ENCODE data around the gene HCN4. TPM values are rescaled to one million over a fixed set of nuclear protein-coding genes. Genes with fewer than 3 reads are reported as not detected.

Gene HCN4
- total and polyA plus RNA-seq, 2 experiments from 2014 or later = 0.27 to 0.40 TPM

DNA sequence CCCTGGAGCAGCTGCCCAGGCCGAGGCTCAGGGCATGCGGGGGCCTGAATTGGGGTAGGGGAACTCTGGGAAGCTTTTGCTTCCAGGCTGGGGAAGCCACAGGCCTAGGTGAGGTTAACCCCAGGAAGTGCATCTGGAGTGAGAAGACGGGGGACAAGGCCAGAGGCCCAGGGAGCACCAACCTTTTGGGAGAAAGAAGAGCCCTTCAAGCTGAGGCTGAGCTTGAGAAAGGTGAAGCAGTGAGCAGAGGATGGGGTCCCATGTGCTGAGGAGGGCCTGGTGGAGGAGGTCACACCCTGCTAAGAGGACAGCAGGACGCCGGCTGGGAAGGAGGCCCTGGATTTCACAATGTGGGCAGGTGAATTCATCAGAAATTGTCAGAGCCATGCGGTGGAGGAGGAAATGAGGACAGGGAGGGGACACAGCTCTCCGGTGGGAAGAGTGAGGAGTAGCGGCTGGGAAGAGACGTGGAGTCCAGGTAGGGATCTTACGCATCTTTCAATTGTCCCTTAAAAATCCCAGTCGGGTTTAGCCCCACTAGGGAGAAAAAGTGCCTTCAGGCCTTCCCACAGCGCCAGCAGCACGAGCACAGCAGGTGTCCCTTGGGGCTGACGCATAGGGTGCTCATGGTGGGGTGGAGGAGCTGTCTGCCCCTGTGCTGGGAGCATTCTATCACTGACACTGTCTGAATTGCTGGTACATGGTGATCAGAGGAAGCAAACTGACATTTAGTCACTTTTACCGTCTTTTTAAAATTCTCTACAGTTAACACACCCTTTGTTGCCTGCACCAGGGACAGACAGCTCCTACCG is 50.9 kb downstream of the HCN4 start:
- TF ChIP-seq EZH2 (IDR thresholded peaks at IDR 0.05; ENCODE audit: borderline replicate concordance) (no peak), EZH2phosphoT487 (IDR thresholded peaks at IDR 0.05; ENCODE audit: low read depth, severe bottlenecking, unreplicated experiment) (no peak), CTCF (IDR thresholded peaks at IDR 0.05; ENCODE audit: poor library complexity) (no peak)
- no peak for DNase-seq (ENCODE audit: low spot score)
- no peaks in the 10 kb centered on the region for H3K9me2 ChIP-seq (replicated peaks; ENCODE audit: insufficient read depth)
- no peaks in the 10 kb centered on the region for H3K36me3 ChIP-seq (replicated peaks; ENCODE audit: insufficient read depth, low read depth)
- no peaks in the 10 kb centered on the region for H3K27me3 ChIP-seq
- WGBS (ENCODE audit: low lambda C conversion rate, missing lambda C conversion rate) = 81% methylated on average over 16 of the region's 16 CpGs
- no peaks in the 10 kb centered on the region for H3K4me1 ChIP-seq (ENCODE audit: insufficient read depth)
- no peak overlapping the region for H3K27ac ChIP-seq
- H2AFZ ChIP-seq = no peak overlapping the region
- no peaks in the 10 kb centered on the region for H3K79me2 ChIP-seq
- no peak overlapping the region for H3K4me2 ChIP-seq
- no peak overlapping the region for H3K4me3 ChIP-seq
- H3K9me3 ChIP-seq (ENCODE audit: low read depth) = no peaks in the 10 kb centered on the region
- H4K20me1 ChIP-seq (ENCODE audit: insufficient read depth, poor library complexity, severe bottlenecking) = no peaks in the 10 kb centered on the region

DNA sequence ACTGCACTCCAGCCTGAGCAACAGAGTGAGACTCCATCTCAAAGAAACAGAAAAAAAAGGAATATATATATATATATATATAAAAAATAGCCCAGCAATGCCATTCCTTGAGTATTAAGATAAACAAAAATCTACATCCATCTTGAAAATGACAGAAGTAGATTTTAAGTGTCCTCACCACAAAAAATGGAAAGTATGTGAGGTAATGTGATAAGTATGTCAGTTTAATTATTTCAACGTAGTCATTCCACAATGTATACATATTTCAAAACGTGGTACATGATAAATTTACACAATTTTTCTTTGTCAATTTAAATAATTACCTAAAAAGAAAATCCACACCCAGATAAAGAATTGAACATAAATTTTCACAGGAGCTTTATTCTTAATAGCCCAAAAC is 54.9 kb downstream of the HCN4 start:
- no peak for DNase-seq (ENCODE audit: low spot score)
- TF ChIP-seq EZH2 (IDR thresholded peaks at IDR 0.05; ENCODE audit: borderline replicate concordance) = no peak
- TF ChIP-seq EZH2phosphoT487 (IDR thresholded peaks at IDR 0.05; ENCODE audit: low read depth, severe bottlenecking, unreplicated experiment) = no peak
- no peak for TF ChIP-seq CTCF (IDR thresholded peaks at IDR 0.05; ENCODE audit: poor library complexity)
- Histone ChIP-seq H3K27me3 (no peaks in the 10 kb centered on the region), H3K4me2 (no peak overlapping the region), H3K79me2 (no peaks in the 10 kb centered on the region), H3K4me1 (ENCODE audit: insufficient read depth) (no peaks in the 10 kb centered on the region), H3K4me3 (no peak overlapping the region), H4K20me1 (ENCODE audit: insufficient read depth, poor library complexity, severe bottlenecking) (no peaks in the 10 kb centered on the region), H3K9me3 (ENCODE audit: low read depth) (no peaks in the 10 kb centered on the region), H2AFZ (no peak overlapping the region), H3K27ac (no peak overlapping the region), H3K36me3 (replicated peaks; ENCODE audit: insufficient read depth, low read depth) (no peaks in the 10 kb centered on the region), H3K9me2 (replicated peaks; ENCODE audit: insufficient read depth) (no peaks in the 10 kb centered on the region)
- WGBS (ENCODE audit: low lambda C conversion rate, missing lambda C conversion rate) = 78% methylated on average over 2 of the region's 2 CpGs

- H3K4me2 ChIP-seq = no peak overlapping the region
- no peaks in the 10 kb centered on the region for H3K79me2 ChIP-seq
- H3K36me3 ChIP-seq (replicated peaks; ENCODE audit: insufficient read depth, low read depth) = no peaks in the 10 kb centered on the region
- H2AFZ ChIP-seq = no peak overlapping the region
- H3K9me2 ChIP-seq (replicated peaks; ENCODE audit: insufficient read depth) = no peaks in the 10 kb centered on the region
- no peaks in the 10 kb centered on the region for H3K9me3 ChIP-seq (ENCODE audit: low read depth)
- H3K4me3 ChIP-seq = no peak overlapping the region
- no peak overlapping the region for H3K27ac ChIP-seq
- WGBS (ENCODE audit: low lambda C conversion rate, missing lambda C conversion rate) = 94% methylated on average over 8 of the region's 8 CpGs
- H4K20me1 ChIP-seq (ENCODE audit: insufficient read depth, poor library complexity, severe bottlenecking) = no peaks in the 10 kb centered on the region
- TF ChIP-seq EZH2phosphoT487 (IDR thresholded peaks at IDR 0.05; ENCODE audit: low read depth, severe bottlenecking, unreplicated experiment) (no peak), CTCF (IDR thresholded peaks at IDR 0.05; ENCODE audit: poor library complexity) (no peak), EZH2 (IDR thresholded peaks at IDR 0.05; ENCODE audit: borderline replicate concordance) (no peak)
- no peak for DNase-seq (ENCODE audit: low spot score)
- H3K4me1 ChIP-seq (ENCODE audit: insufficient read depth) = no peaks in the 10 kb centered on the region
- H3K27me3 ChIP-seq = no peaks in the 10 kb centered on the region
These were observed 60.5 kb downstream of the HCN4 start for GRCh38 chr15:73308305-73308704.
